HG03571 (cell line): ENCODE data around the gene SLC32A1.

Source experiments
- ATAC-seq: cut with Tn5 transposase; IDR thresholded peaks from one replicate; pipeline ENCODE4 v1.9.1; 2021; ENCODE audit not compliant: unreplicated experiment

SLC32A1 gene

GRCh38 chr20:38751360-38751976 lies 27.2 kb downstream of the SLC32A1 start:
- no peak for ATAC-seq

GRCh38 chr20:38752029-38752428 lies 27.7 kb downstream of the SLC32A1 start:
- ATAC-seq: no peak

GRCh38 chr20:38754924-38755323 lies 30.6 kb downstream of the SLC32A1 start:
- ATAC-seq: no peak

GRCh38 chr20:38755324-38755910 lies 31.1 kb downstream of the SLC32A1 start:
- ATAC-seq: no peak

GRCh38 chr20:38757145-38757775 lies 33.0 kb downstream of the SLC32A1 start:
- ATAC-seq: no peak

GRCh38 chr20:38759106-38759505 lies 34.8 kb downstream of the SLC32A1 start:
- ATAC-seq: no peak

- no peak for ATAC-seq
These were observed 36.7 kb downstream of the SLC32A1 start for GRCh38 chr20:38760978-38761377.

- ATAC-seq: no peak
These were observed 37.9 kb downstream of the SLC32A1 start for GRCh38 chr20:38762174-38762573.

GRCh38 chr20:38763616-38764015 lies 39.3 kb downstream of the SLC32A1 start:
- ATAC-seq: no peak

GRCh38 chr20:38764567-38765318 lies 40.5 kb downstream of the SLC32A1 start:
- no peak for ATAC-seq

- ATAC-seq: no peak
These were observed 41.8 kb downstream of the SLC32A1 start for GRCh38 chr20:38766071-38766470.

GRCh38 chr20:38769376-38770295 lies 45.4 kb downstream of the SLC32A1 start:
- ATAC-seq: no peak

- no peak for ATAC-seq
These were observed 46.3 kb downstream of the SLC32A1 start for GRCh38 chr20:38770546-38770945.

- no peak for ATAC-seq
These were observed 46.7 kb downstream of the SLC32A1 start for GRCh38 chr20:38770970-38771369.

GRCh38 chr20:38771621-38772020 lies 47.3 kb downstream of the SLC32A1 start:
- no peak for ATAC-seq

- ATAC-seq: no peak
These were observed 49.9 kb downstream of the SLC32A1 start for GRCh38 chr20:38774167-38774566.

- ATAC-seq: no peak
These were observed 52.1 kb downstream of the SLC32A1 start for GRCh38 chr20:38776363-38776762.
